HG02852 (cell line): ENCODE results near the gene A2ML1.
"Not testable (repeated sequence)": the region's sequence is repeated elsewhere in the genome, so short reads cannot be mapped to it uniquely, and the experiment has no call there.

Experiments used
- ATAC-seq: cut with Tn5 transposase; IDR thresholded peaks from one replicate; pipeline ENCODE4 v1.9.1; 2021; ENCODE audit warnings: mild to moderate bottlenecking, moderate library complexity; ENCODE audit not compliant: unreplicated experiment

Gene A2ML1

DNA sequence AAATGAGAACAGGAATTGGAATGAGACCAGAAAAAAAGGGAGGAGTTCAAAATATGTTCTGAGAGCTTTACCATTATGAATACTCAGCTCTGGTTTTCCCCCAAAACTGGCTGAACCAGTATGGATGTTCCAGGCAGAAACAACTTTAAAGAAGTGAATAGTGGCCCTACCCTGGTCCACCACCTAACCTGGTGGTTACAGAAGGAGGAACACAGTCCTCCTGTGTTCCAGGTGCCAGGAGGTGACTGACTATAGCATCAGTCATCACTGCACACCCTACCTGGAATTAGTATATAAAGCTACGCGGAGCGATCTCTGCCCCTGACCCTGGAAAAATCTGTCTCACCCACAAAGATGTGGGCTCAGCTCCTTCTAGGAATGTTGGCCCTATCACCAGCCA lies at the start of gene A2ML1:
TSS of gene A2ML1 (plus strand) at position 324 of the 400 bp plus-strand sequence. CDS start at position 355, 31 bp downstream.
- no peak for ATAC-seq

GRCh38 chr12:8773461-8773860 lies 49.0 kb upstream of the A2ML1 start:
- ATAC-seq: no peak

- ATAC-seq: no peak
Measured at GRCh38 chr12:8779281-8779680, 43.1 kb upstream of the A2ML1 start.

DNA sequence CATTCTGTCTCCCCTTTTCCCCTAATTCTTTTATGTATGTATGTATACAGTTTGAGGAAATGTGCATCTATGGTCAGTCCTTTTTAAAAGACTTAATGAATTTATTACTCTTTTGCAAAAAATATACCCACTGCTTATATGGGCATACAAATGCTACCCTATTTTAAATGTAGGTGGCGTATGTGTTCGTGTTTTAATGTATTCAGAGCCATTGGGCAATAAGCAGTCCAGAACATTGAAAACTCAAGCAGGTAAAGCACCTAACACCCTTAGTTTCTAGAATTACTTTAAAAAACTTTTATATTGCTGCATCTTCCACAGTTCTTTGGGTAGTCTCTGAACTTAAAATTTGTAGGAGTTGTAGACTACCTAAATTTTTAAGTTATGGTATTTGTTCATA lies 42.6 kb upstream of the A2ML1 start:
- no peak for ATAC-seq

DNA sequence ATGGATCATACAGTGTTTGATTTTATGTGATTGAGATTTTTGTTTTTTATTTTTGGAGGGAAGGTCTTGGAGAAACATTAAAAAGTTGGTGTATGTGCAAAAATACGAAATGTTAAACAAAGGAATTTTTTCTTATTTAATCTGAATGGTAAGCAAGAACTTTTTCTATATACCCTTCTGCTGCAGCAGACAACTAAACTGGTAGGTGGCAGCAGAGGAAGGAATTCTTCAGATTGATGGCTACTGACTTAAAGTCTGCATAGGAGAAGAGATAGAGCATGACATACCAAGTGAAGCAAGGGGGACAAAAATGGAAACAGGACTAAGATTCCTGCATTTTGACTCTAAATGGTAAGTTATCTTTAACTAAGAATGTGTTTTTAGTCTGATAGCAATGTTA lies 42.0 kb upstream of the A2ML1 start:
- ATAC-seq: no peak

- ATAC-seq: no peak
Measured at GRCh38 chr12:8781381-8782127, 40.9 kb upstream of the A2ML1 start.

GRCh38 chr12:8784290-8784888 lies 38.0 kb upstream of the A2ML1 start:
- ATAC-seq: no peak

- ATAC-seq: no peak
Measured at GRCh38 chr12:8785499-8785898, 36.9 kb upstream of the A2ML1 start.

- ATAC-seq: not testable (repeated sequence)
Measured at GRCh38 chr12:8787206-8787605, 35.2 kb upstream of the A2ML1 start.

DNA sequence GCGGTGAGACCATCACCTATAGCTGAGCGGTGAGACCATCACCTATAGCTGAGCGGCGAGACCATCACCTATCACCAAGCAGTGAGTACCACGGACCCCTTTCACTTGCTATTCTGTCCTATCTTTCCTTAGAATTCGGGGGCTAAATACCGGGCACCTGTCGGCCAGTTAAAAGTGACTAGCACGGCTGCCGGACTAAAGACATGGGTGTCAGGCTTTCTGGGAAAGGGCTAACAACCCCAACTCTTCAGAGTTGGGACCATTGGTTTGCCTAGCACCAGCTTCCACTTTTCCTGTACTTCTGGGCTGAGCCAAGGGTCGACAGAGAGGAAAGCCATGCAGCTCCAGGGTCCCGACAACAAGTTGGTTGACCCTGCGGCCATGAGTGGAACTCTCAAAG lies 33.7 kb upstream of the A2ML1 start:
- ATAC-seq: not testable (repeated sequence)

GRCh38 chr12:8789341-8790013 lies 32.9 kb upstream of the A2ML1 start:
- not testable (repeated sequence) for ATAC-seq

- ATAC-seq: not testable (repeated sequence)
Measured at GRCh38 chr12:8793226-8793625, 29.2 kb upstream of the A2ML1 start.

- not testable (repeated sequence) for ATAC-seq
Measured at GRCh38 chr12:8794611-8795010, 27.8 kb upstream of the A2ML1 start.

- ATAC-seq: no peak
Measured at GRCh38 chr12:8796831-8797626, 25.4 kb upstream of the A2ML1 start.

GRCh38 chr12:8801213-8801612 lies 21.2 kb upstream of the A2ML1 start:
- not testable (repeated sequence) for ATAC-seq

GRCh38 chr12:8804833-8805232 lies 17.6 kb upstream of the A2ML1 start:
- not testable (repeated sequence) for ATAC-seq

DNA sequence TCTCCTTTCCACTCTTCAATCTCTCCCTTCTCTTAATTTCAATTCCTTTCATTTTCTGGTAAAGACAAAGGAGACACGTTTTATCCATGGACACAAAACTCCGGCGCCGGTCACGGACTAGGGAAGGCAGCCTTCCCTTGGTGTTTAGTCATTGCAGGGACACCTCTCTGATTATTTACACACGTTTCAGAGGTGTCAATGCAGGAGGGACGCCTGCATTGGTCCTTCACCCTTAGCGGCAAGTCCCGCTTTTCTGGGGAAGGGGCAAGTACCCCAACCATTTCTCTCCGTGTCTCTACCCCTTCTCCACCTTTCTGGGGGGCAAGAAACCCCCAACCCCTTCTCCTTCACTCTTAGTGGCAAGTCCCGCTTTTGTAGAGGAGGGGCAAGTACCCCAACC lies 16.9 kb upstream of the A2ML1 start:
- ATAC-seq: not testable (repeated sequence)

- ATAC-seq: not testable (repeated sequence)
Measured at GRCh38 chr12:8807084-8807483, 15.3 kb upstream of the A2ML1 start.

DNA sequence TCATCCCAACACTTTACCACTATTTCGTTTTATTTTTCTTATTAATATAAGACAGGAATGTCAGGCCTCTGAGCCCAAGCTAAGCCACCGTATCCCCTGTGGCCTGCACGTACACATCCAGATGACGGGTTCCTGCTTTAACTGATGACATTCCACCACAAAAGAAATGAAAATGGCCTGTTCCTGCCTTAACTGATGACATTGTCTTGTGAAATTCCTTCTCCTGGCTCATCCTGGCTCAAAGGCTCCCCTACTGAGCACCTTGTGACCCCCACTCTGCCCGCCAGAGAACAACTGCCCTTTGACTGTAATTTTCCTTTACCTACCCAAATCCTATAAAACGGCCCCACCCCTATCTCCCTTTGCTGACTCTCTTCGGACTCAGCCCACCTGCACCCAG lies 12.3 kb upstream of the A2ML1 start:
- ATAC-seq: not testable (repeated sequence)

DNA sequence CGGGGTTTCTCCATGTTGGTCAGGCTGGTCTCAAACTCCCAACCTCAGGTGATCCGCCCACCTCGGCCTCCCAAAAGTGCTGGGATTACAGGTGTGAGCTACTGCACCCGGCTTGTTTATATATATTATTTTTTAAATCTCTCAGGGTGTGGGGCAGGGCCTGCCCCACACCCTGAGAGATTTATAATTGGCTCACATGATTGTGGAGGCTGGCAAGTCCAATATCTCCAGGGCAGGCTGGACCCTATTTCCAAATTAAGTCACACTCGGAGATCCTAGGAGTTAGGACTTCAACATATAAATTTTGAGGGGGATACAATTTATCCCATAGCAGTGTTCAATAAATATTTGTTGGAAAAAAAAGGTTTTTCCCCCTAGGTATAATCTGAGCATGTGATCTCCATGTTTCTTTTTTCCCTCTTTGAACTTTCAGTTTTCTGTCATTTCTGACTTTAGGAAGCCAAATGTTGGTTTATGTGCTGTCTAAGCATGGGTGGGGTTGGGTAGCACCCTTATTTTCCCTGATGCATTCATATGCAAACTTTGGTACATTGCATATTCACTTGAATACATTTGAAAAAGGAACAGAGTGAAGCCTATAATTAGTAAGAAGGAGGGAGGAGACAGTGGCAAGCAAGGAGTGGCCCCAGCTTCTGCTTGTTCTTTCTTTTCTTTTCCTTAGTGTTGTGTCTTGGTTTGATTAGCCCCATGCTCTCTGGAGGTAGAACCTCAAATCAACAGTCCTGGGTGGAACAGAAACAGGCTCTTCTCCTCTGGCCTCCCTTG lies 8.7 kb upstream of the A2ML1 start:
- ATAC-seq: no peak
